GM21526 (cell line): ENCODE measurements around the gene DIPK1A.

Source experiments
- ATAC-seq: cut with Tn5 transposase; IDR thresholded peaks from one replicate; pipeline ENCODE4 v1.9.1; 2021; ENCODE audit warnings: moderate library complexity; ENCODE audit not compliant: unreplicated experiment, low FRiP score

DIPK1A gene

GRCh38 chr1:92844439-92844838 is 116.8 kb downstream of the DIPK1A start:
- ATAC-seq = no peak

- ATAC-seq = no peak
Observed at GRCh38 chr1:92843429-92844352, 117.6 kb downstream of the DIPK1A start.

- no peak for ATAC-seq
Observed at GRCh38 chr1:92843046-92843423, 118.2 kb downstream of the DIPK1A start.

- no peak for ATAC-seq
Observed at GRCh38 chr1:92842082-92843045, 118.9 kb downstream of the DIPK1A start.

GRCh38 chr1:92840600-92840999 is 120.7 kb downstream of the DIPK1A start:
- ATAC-seq = no peak

GRCh38 chr1:92839442-92839841 is 121.8 kb downstream of the DIPK1A start:
- no peak for ATAC-seq

- ATAC-seq = no peak
Observed at GRCh38 chr1:92838519-92838918, 122.7 kb downstream of the DIPK1A start.

GRCh38 chr1:92837062-92837461 is 124.2 kb downstream of the DIPK1A start:
- ATAC-seq = no peak

GRCh38 chr1:92834617-92835016 is 126.6 kb downstream of the DIPK1A start:
- ATAC-seq = no peak

GRCh38 chr1:92833840-92834239 is 127.4 kb downstream of the DIPK1A start:
- no peak for ATAC-seq

- no peak for ATAC-seq
Observed at GRCh38 chr1:92832537-92833114, 128.6 kb downstream of the DIPK1A start.

GRCh38 chr1:92831762-92832536 is 129.3 kb downstream of the DIPK1A start, which contains the start of gene RPL5:
TSS of gene RPL5 (plus strand) at chr1:92832040. CDS start at chr1:92832115, 75 bp downstream.
- ATAC-seq = peak; percentile 86

GRCh38 chr1:92831368-92831761 is 129.9 kb downstream of the DIPK1A start:
- ATAC-seq = no peak

GRCh38 chr1:92826792-92827191 is 134.5 kb downstream of the DIPK1A start:
- ATAC-seq = no peak

GRCh38 chr1:92822879-92823278 is 138.4 kb downstream of the DIPK1A start:
- ATAC-seq = no peak

- ATAC-seq = no peak
Observed at GRCh38 chr1:92820551-92820950, 140.7 kb downstream of the DIPK1A start.

GRCh38 chr1:92820024-92820423 is 141.2 kb downstream of the DIPK1A start:
- ATAC-seq = no peak

GRCh38 chr1:92817986-92818764 is 143.1 kb downstream of the DIPK1A start:
- ATAC-seq = peak; percentile 56

GRCh38 chr1:92817137-92817697 is 144.0 kb downstream of the DIPK1A start:
- no peak for ATAC-seq
